ENCODE data around the gene CDR2. TPM values are rescaled to one million over a fixed set of nuclear protein-coding genes. Genes with fewer than 3 reads are reported as not detected.
A peak's percentile ranks its signal among the peaks of the same experiment; 100 is the strongest.

CDR2 gene
- total RNA-seq, 2 donors from 2014 or later, result 41.5 to 47.6 TPM

- DNase-seq (ENCODE audit: low spot score), result no peak
- no peaks in the 10 kb centered on the region for H3K27me3 Mint-ChIP-seq
- no peaks in the 10 kb centered on the region for H3K9me3 Mint-ChIP-seq
- no peaks in the 10 kb centered on the region for H3K4me1 Mint-ChIP-seq (ENCODE audit: low read depth in 2 of 2)
- no peak overlapping the region for H3K27ac Mint-ChIP-seq
- no peaks in the 10 kb centered on the region for H3K36me3 Mint-ChIP-seq
- no peak overlapping the region for H3K4me3 Mint-ChIP-seq
- ATAC-seq, result no peak
Measured at GRCh38 chr16:22395960-22396359, 21.5 kb upstream of the CDR2 start.

- no peaks in the 10 kb centered on the region for H3K27me3 Mint-ChIP-seq
- DNase-seq (ENCODE audit: low spot score), result no peak
Measured at GRCh38 chr16:22394121-22394520, 19.7 kb upstream of the CDR2 start.

GRCh38 chr16:22388101-22388644, 13.8 kb upstream of the CDR2 start:
- no peak for DNase-seq (ENCODE audit: low spot score)
- no peak overlapping the region for H3K27ac Mint-ChIP-seq

More at GRCh38 chr16:22394121-22394520, 19.7 kb upstream of the CDR2 start:
- H3K4me3 Mint-ChIP-seq, result no peak overlapping the region
- no peaks in the 10 kb centered on the region for H3K36me3 Mint-ChIP-seq
- no peaks in the 10 kb centered on the region for H3K9me3 Mint-ChIP-seq
- no peak overlapping the region for H3K27ac Mint-ChIP-seq
- ATAC-seq, result no peak
- H3K4me1 Mint-ChIP-seq (ENCODE audit: low read depth in 2 of 2), result no peaks in the 10 kb centered on the region

GRCh38 chr16:22386976-22387375, 12.6 kb upstream of the CDR2 start:
- Mint-ChIP-seq H3K4me3 (no peak overlapping the region), H3K27ac (no peak overlapping the region)

More at GRCh38 chr16:22388101-22388644, 13.8 kb upstream of the CDR2 start:
- Mint-ChIP-seq H3K36me3 (no peaks in the 10 kb centered on the region), H3K9me3 (no peaks in the 10 kb centered on the region), H3K4me1 (ENCODE audit: low read depth in 2 of 2) (no peaks in the 10 kb centered on the region), H3K4me3 (no peak overlapping the region), H3K27me3 (no peaks in the 10 kb centered on the region)
- no peak for ATAC-seq

GRCh38 chr16:22385196-22385595, 10.8 kb upstream of the CDR2 start:
- no peaks in the 10 kb centered on the region for H3K4me1 Mint-ChIP-seq (ENCODE audit: low read depth in 2 of 2)
- DNase-seq (ENCODE audit: low spot score) (no peak), ATAC-seq (no peak)
- no peak overlapping the region for H3K4me3 Mint-ChIP-seq
- no peak overlapping the region for H3K27ac Mint-ChIP-seq
- no peaks in the 10 kb centered on the region for H3K36me3 Mint-ChIP-seq
- no peaks in the 10 kb centered on the region for H3K27me3 Mint-ChIP-seq
- no peaks in the 10 kb centered on the region for H3K9me3 Mint-ChIP-seq

More at GRCh38 chr16:22386976-22387375, 12.6 kb upstream of the CDR2 start:
- no peaks in the 10 kb centered on the region for H3K4me1 Mint-ChIP-seq (ENCODE audit: low read depth in 2 of 2)
- no peak for DNase-seq (ENCODE audit: low spot score)
- H3K36me3 Mint-ChIP-seq, result no peaks in the 10 kb centered on the region
- H3K27me3 Mint-ChIP-seq, result no peaks in the 10 kb centered on the region
- ATAC-seq, result no peak
- H3K9me3 Mint-ChIP-seq, result no peaks in the 10 kb centered on the region

- H3K4me3 Mint-ChIP-seq, result no peak overlapping the region
- no peaks in the 10 kb centered on the region for H3K4me1 Mint-ChIP-seq (ENCODE audit: low read depth in 2 of 2)
- ATAC-seq (no peak), DNase-seq (ENCODE audit: low spot score) (no peak)
- H3K36me3 Mint-ChIP-seq, result no peaks in the 10 kb centered on the region
- no peaks in the 10 kb centered on the region for H3K9me3 Mint-ChIP-seq
- no peak overlapping the region for H3K27ac Mint-ChIP-seq
- H3K27me3 Mint-ChIP-seq, result no peaks in the 10 kb centered on the region
Measured at GRCh38 chr16:22383827-22384226, 9.4 kb upstream of the CDR2 start.

- ATAC-seq (no peak), DNase-seq (ENCODE audit: low spot score) (no peak)
- no peaks in the 10 kb centered on the region for H3K4me1 Mint-ChIP-seq (ENCODE audit: low read depth in 2 of 2)
- no peaks in the 10 kb centered on the region for H3K9me3 Mint-ChIP-seq
- no peaks in the 10 kb centered on the region for H3K36me3 Mint-ChIP-seq
- H3K27ac Mint-ChIP-seq, result no peak overlapping the region
- no peak overlapping the region for H3K4me3 Mint-ChIP-seq
- no peaks in the 10 kb centered on the region for H3K27me3 Mint-ChIP-seq
Measured at GRCh38 chr16:22381392-22381791, 7.0 kb upstream of the CDR2 start.

GRCh38 chr16:22380529-22380928, 6.1 kb upstream of the CDR2 start:
- Mint-ChIP-seq H3K4me1 (ENCODE audit: low read depth in 2 of 2) (peaks cover 0 to 1% of the 10 kb centered on the region in 2 donors), H3K27me3 (peaks cover under 1 to 2% of the 10 kb centered on the region in 2 donors), H3K27ac (no peak overlapping the region), H3K36me3 (no peaks in the 10 kb centered on the region), H3K9me3 (no peaks in the 10 kb centered on the region), H3K4me3 (no peak overlapping the region)
- no peak for ATAC-seq
- DNase-seq (ENCODE audit: low spot score), result no peak

- Mint-ChIP-seq H3K27me3 (peaks cover 2 to 6% of the 10 kb centered on the region in 2 donors), H3K27ac (no peak overlapping the region), H3K4me1 (ENCODE audit: low read depth in 2 of 2) (peaks cover 6 to 7% of the 10 kb centered on the region in 2 donors), H3K4me3 (no peak overlapping the region), H3K36me3 (no peaks in the 10 kb centered on the region), H3K9me3 (no peaks in the 10 kb centered on the region)
- DNase-seq (ENCODE audit: low spot score) (no peak), ATAC-seq (no peak)
Measured at GRCh38 chr16:22379656-22380055, 5.2 kb upstream of the CDR2 start.

GRCh38 chr16:22375963-22376640, 1.7 kb upstream of the CDR2 start:
- Mint-ChIP-seq H3K4me3 (peak overlapping the region; percentile 94), H3K4me1 (ENCODE audit: low read depth in 2 of 2) (peaks cover 25 to 32% of the 10 kb centered on the region in 2 donors), H3K9me3 (no peaks in the 10 kb centered on the region), H3K36me3 (no peaks in the 10 kb centered on the region), H3K27me3 (peaks cover 2 to 6% of the 10 kb centered on the region in 2 donors), H3K27ac (no peak overlapping the region)
- ATAC-seq, result no peak
- no peak for DNase-seq (ENCODE audit: low spot score)

GRCh38 chr16:22375117-22375962, 921 bp upstream of the CDR2 start:
- H3K9me3 Mint-ChIP-seq, result no peaks in the 10 kb centered on the region
- no peak for DNase-seq (ENCODE audit: low spot score)
- peaks cover 29 to 32% of the 10 kb centered on the region in 2 donors for H3K4me1 Mint-ChIP-seq (ENCODE audit: low read depth in 2 of 2)
- no peaks in the 10 kb centered on the region for H3K36me3 Mint-ChIP-seq
- no peak for ATAC-seq
- peak overlapping the region; percentile 94 for H3K4me3 Mint-ChIP-seq
- peaks cover 2 to 6% of the 10 kb centered on the region in 2 donors for H3K27me3 Mint-ChIP-seq
- H3K27ac Mint-ChIP-seq, result peak overlapping the region; percentile 71 to 75

GRCh38 chr16:22373662-22374310, 633 bp downstream of the CDR2 start:
- no peaks in the 10 kb centered on the region for H3K36me3 Mint-ChIP-seq
- ATAC-seq (peak; percentile 2 to 20), DNase-seq (ENCODE audit: low spot score) (peak; percentile 60)
- H3K27me3 Mint-ChIP-seq, result peaks cover 2 to 6% of the 10 kb centered on the region in 2 donors
- peaks cover 32 to 39% of the 10 kb centered on the region in 2 donors for H3K4me1 Mint-ChIP-seq (ENCODE audit: low read depth in 2 of 2)
- no peaks in the 10 kb centered on the region for H3K9me3 Mint-ChIP-seq
- H3K4me3 Mint-ChIP-seq, result peak overlapping the region; percentile 94
- peak overlapping the region; percentile 63 to 81 for H3K27ac Mint-ChIP-seq

- H3K27me3 Mint-ChIP-seq, result peaks cover 2 to 6% of the 10 kb centered on the region in 2 donors
- no peaks in the 10 kb centered on the region for H3K36me3 Mint-ChIP-seq
- no peak for DNase-seq (ENCODE audit: low spot score)
- H3K4me3 Mint-ChIP-seq, result peak overlapping the region; percentile 94
- H3K9me3 Mint-ChIP-seq, result no peaks in the 10 kb centered on the region
- peaks cover 32 to 39% of the 10 kb centered on the region in 2 donors for H3K4me1 Mint-ChIP-seq (ENCODE audit: low read depth in 2 of 2)
- peak overlapping the region; percentile 63 to 81 for H3K27ac Mint-ChIP-seq
- no peak for ATAC-seq
Measured at GRCh38 chr16:22372882-22373661, 1.3 kb downstream of the CDR2 start.
